G401.6 (cell line): ENCODE data around the gene TXNDC11.

Experiments
- FAIRE-seq: peaks from 2 replicates; lab custom pipeline; 2012; peaks lifted over from hg19 to GRCh38; lab: Jason Lieb, UNC

The TXNDC11 gene

GRCh38 chr16:11687601-11688519, 54.8 kb downstream of the TXNDC11 start:
- no peak for FAIRE-seq

GRCh38 chr16:11686713-11687380, 55.8 kb downstream of the TXNDC11 start:
- no peak for FAIRE-seq

- no peak for FAIRE-seq
Observed at GRCh38 chr16:11685844-11686618, 56.6 kb downstream of the TXNDC11 start.

GRCh38 chr16:11684231-11685025, 58.2 kb downstream of the TXNDC11 start:
- FAIRE-seq = no peak

GRCh38 chr16:11683145-11683544, 59.5 kb downstream of the TXNDC11 start:
- no peak for FAIRE-seq

GRCh38 chr16:11682655-11683096, 60.0 kb downstream of the TXNDC11 start:
- FAIRE-seq = no peak

GRCh38 chr16:11681976-11682654, 60.5 kb downstream of the TXNDC11 start:
- FAIRE-seq = no peak

GRCh38 chr16:11681556-11681955, 61.1 kb downstream of the TXNDC11 start:
- no peak for FAIRE-seq

- no peak for FAIRE-seq
Observed at GRCh38 chr16:11679941-11680911, 62.4 kb downstream of the TXNDC11 start.

GRCh38 chr16:11679250-11679649, 63.4 kb downstream of the TXNDC11 start:
- no peak for FAIRE-seq

- FAIRE-seq = no peak
Observed at GRCh38 chr16:11677959-11678881, 64.4 kb downstream of the TXNDC11 start.

- no peak for FAIRE-seq
Observed at GRCh38 chr16:11677451-11677951, 65.2 kb downstream of the TXNDC11 start.

- FAIRE-seq = no peak
Observed at GRCh38 chr16:11676799-11677198, 65.9 kb downstream of the TXNDC11 start.

GRCh38 chr16:11675561-11676511, 66.8 kb downstream of the TXNDC11 start:
- no peak for FAIRE-seq

GRCh38 chr16:11674818-11675560, 67.7 kb downstream of the TXNDC11 start:
- no peak for FAIRE-seq

GRCh38 chr16:11674001-11674817, 68.4 kb downstream of the TXNDC11 start:
- no peak for FAIRE-seq
